Embryonic facial prominence (tissue), 1 donor: Measurements from ENCODE around the gene PAX8.
A peak's percentile ranks its signal among the peaks of the same experiment; 100 is the strongest.

Experiments
- DNase-seq: peaks from one replicate; pipeline ENCODE4 v3.0.0-alpha.2; 2016; ENCODE audit errors: extremely low spot score

The PAX8 gene

GRCh38 chr2:113203901-113204519 is 74.7 kb downstream of the PAX8 start:
- DNase-seq = no peak

- no peak for DNase-seq
Observed at GRCh38 chr2:113203217-113203530, 75.5 kb downstream of the PAX8 start.

- DNase-seq = no peak
Observed at GRCh38 chr2:113202305-113203216, 76.2 kb downstream of the PAX8 start.

- DNase-seq = no peak
Observed at GRCh38 chr2:113201496-113202304, 77.0 kb downstream of the PAX8 start.

DNA sequence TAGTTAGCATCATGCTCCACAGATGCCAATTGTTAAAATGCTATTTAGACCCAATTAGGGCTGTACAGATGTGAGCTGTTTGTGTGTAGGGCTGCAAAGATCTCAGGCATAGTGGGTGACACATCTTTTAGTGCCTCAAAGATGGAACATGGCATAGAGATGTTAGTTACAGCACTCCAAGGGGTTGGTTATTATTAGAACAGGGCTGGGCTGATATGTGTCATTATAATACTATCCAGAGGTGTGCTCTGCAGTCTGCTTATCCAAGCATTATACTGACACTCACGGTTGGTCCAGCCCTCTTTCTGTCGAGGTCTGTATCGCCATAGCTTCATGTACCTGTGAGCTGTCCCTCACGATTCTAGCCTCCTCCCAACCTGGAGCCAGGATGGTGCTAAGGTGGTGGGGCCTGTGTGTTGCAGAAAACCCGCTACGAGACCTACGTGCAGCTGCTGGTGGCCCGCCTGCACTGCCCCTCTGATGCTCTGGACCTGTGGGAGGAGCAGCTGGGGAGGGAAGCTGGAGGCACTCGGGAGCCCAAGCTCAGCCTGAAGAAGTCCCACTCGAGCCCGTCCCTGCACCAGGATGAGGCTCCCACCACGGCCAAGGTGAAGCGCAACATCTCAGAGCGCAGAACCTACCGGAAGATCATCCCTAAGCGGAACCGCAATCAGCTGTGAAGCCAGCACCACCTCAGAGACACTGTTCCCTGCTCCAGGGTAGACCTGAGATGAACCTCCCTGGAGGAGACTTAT is 77.8 kb downstream of the PAX8 start:
- no peak for DNase-seq

DNA sequence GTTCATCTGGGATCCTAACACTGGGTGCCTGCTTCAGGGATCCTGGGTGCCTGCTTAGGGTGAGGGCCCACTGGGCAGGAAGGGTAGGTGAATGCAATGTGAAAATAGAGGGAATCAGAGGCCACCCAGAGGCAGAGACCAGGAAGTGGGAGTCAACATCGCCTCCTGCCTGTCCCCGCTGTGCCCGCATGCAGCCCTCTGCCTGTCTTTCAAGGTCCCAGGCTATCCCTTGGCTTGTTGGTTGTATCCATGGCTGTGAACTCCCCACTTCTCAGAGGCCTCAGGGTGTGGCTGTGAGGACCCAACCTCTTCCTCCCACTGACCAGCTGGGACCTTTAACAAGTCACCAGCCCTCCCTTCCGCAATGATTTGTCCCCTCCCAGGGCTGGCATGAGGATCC is 78.5 kb downstream of the PAX8 start:
- no peak for DNase-seq

- peak; percentile 59 for DNase-seq
Observed at GRCh38 chr2:113198790-113199612, 79.7 kb downstream of the PAX8 start.

GRCh38 chr2:113198048-113198789 is 80.5 kb downstream of the PAX8 start:
- no peak for DNase-seq

GRCh38 chr2:113197347-113198047 is 81.2 kb downstream of the PAX8 start:
- no peak for DNase-seq

GRCh38 chr2:113196839-113197238 is 81.9 kb downstream of the PAX8 start:
- DNase-seq = no peak

DNA sequence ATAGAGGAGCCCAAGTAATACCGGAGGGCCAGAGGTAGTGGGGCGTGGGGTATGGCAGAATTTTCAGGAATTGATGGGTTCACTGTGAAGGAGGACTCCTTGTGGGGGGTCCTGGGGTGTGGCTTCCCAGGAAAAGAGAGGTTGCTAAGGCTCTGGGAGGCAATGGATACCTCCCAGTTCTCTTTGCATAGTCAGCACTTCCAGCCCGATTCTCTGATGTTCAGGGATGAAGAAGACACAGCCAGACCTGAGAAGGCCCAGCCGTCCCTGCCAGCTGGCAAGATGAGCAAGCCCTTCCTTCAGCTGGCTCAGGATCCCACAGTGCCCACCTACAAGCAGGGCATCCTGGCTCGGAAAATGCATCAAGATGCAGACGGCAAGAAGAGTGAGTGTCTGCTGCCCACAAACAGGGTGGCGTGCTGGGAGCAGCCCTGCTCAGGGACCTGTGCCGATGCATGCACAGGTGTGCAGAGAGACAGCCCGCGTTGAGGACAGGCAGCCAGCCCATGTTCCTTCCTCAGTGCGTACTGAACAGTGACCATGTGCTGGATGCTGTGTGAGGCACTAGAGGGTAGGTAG is 82.7 kb downstream of the PAX8 start:
- no peak for DNase-seq

GRCh38 chr2:113192459-113193100 is 86.1 kb downstream of the PAX8 start:
- DNase-seq = no peak

GRCh38 chr2:113190871-113191270 is 87.8 kb downstream of the PAX8 start:
- DNase-seq = no peak

DNA sequence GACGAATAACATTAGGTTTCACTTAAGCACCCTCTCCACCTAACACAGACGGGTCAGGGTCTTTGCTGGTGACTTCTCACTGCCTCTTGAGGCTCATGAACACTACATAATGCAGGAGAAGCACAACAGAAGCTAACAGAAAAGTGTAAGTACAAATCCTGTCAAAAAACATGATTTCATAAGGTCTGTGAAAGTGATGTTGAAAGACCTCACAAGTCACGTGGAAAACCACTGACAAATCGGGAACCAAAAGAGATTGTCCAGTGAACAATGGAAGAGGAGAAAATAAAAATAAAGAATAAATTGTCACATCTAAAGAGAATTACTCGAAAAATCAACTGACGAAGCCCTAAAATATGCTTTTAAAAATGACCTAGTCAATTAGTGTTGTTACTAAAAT is 91.0 kb downstream of the PAX8 start:
- no peak for DNase-seq

DNA sequence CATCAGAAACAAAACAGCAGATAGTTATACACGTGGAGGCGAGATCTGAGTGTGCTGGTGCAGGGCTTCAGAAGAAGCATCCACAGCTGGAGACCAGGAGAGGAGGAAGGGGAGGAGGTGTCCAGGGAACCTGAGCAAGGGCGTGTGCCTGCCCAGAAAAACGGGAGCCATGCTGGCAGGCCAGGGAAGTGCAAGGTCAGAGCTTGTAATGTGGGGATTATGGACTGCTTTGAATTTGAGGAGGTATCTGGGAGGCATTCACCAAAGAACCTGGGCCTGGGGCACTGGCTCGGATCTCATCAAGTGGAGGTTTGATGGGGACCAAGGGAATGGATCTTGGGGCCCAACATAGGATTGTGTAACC is 92.3 kb downstream of the PAX8 start:
- no peak for DNase-seq

DNA sequence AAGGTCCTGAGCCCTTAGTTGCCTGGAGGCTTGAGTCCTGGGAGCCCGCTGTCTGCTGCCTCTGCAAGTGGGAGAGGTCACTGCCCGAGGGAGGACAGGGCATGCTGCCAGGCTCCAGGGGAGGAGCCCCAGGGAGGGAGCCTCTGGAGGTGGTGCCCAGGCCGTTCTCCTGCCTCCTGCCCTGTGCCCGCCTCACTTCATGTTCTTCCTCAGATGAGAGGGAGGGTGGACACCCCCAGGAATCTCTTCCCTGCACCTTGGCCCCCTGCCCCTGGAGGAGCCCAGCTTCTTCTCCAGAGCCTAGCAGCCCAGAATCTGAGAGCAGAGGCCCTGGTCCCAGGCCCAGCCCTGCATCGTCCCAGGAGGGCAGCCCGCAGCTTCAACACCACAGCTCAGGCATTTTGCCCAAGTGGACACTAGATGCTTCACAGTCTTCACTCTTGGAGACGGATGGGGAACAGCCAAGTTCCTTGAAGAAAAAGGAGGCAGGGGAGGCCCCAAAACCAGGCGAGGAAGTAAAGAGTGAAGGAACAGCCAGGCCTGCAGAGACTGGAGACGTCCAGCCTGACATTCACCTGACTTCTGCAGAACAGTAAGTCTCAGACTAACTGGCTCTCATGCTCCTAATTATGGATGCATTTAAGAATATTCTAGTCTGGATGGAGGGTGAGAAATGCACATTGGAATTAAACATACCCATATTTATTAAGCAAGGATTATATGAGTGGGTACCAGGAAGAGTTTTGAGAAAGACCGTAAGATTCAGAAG is 92.9 kb downstream of the PAX8 start:
- no peak for DNase-seq

DNA sequence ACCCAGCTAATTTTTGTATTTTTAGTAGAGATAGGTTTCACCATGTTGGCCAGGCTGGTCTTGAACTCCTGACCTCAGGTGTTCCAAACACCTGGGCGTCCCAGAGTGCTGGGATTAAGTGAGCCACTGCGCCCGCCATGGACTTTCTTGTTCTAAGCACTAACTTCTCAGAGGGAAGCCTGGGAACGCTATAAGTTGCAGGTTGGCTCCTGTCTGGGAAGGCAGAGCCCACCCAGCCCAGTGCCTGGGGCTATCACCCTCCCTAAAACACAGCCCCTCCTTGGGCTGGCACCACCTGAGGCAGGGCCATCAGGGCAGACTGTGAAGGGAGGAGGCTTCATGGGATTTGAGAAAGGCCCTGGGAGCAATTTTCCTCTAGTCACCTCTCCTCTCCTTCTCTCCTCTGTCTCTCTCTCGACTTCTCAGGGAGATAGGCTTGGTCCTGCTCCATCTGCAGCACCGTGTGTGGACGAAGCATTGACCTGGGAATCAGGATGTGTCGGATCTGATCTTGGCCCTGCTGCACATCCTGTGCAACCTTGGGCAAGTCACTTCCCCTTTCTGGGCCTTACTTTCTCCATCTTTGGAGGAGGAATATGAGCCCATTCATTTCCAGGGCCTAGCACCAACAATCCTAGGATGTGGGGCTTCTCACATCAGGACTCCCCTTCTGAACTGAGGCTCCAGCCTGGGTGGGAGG is 94.0 kb downstream of the PAX8 start:
- no peak for DNase-seq
